Keratinocyte (primary cell): Measurements from ENCODE around the gene PRKN.

ENCODE experiments used
- EZH2 ChIP-seq: IDR thresholded peaks from one replicate; pipeline ENCODE4 v1.6.1; 2012; ENCODE audit warnings: inconsistent platforms, mild to moderate bottlenecking, low read length, moderate library complexity
- TF ChIP-seq, protein P1 (sequence below), 3 experiments: IDR thresholded peaks in 1 of 3; conservative IDR thresholded peaks in 1 of 3; optimal IDR thresholded peaks in 1 of 3; 2 replicates in 2 of 3; 3 replicates in 1 of 3; pipeline versions ENCODE3 to v1.5.1; 2011; ENCODE audit warnings: low read length in 3 of 3, mild to moderate bottlenecking in 3 of 3, moderate library complexity in 2 of 3, control low read depth in 1 of 3, inconsistent platforms in 1 of 3; ENCODE audit not compliant: insufficient read depth in 2 of 3; ENCODE audit errors: extremely low read depth in 1 of 3

DNA sequence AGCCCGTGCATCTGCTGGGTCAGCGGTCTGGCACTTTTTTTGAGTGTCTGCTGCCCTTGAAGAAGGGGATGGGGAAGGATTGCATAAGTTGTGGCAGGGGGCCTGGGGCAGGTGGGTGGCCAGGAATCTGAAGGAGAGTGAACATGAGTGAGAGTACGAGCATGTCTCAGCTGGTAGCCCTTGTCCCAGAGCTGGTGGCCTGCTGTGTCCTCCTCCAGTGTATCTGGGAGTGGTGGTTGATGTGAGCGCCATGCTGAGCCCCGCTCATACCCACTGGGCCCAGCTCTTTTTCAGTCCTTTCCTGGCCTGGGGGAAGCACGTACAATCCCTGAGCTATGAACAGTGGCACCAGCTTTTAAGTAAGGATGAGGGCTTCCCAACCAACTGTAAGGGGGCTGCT is 1317.5 kb downstream of the PRKN start:
- TF ChIP-seq, protein P1, sequence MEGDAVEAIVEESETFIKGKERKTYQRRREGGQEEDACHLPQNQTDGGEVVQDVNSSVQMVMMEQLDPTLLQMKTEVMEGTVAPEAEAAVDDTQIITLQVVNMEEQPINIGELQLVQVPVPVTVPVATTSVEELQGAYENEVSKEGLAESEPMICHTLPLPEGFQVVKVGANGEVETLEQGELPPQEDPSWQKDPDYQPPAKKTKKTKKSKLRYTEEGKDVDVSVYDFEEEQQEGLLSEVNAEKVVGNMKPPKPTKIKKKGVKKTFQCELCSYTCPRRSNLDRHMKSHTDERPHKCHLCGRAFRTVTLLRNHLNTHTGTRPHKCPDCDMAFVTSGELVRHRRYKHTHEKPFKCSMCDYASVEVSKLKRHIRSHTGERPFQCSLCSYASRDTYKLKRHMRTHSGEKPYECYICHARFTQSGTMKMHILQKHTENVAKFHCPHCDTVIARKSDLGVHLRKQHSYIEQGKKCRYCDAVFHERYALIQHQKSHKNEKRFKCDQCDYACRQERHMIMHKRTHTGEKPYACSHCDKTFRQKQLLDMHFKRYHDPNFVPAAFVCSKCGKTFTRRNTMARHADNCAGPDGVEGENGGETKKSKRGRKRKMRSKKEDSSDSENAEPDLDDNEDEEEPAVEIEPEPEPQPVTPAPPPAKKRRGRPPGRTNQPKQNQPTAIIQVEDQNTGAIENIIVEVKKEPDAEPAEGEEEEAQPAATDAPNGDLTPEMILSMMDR (optimal IDR thresholded peaks at IDR 0.05 in 1 of 3, IDR thresholded peaks at IDR 0.05 in 1 of 3, conservative IDR thresholded peaks at IDR 0.05 in 1 of 3; ENCODE audit: extremely low read depth in 1 of 3, insufficient read depth in 2 of 3, low read length in 3 of 3): no peak
- no peak for TF ChIP-seq EZH2
